Calu3 (cell line): ENCODE results near the gene COL15A1. TPM values are rescaled to one million over a fixed set of nuclear protein-coding genes. Genes with fewer than 3 reads are reported as not detected.

ENCODE experiments used
- BruUV-seq: library from RNA; stranded (reverse); fragments of 400-500 nt; replicated peaks from 2 replicates; lab custom pipeline; 2021; lab: Mats Ljungman, UMichigan
- CTCF ChIA-PET: fragments of 300-600 bp; sonication (Branson Sonifier 250); formaldehyde crosslinking; loops from one replicate; lab custom pipeline; 2022; ENCODE audit warnings: antibody characterized with exemption; lab: Charles Lee
- DNase-seq: peaks from one replicate; pipeline ENCODE4 v3.0.0; 2022
- H3K27ac Mint-ChIP-seq: one replicate; pipeline ENCODE4 v1.8.0; 2022; ENCODE audit warnings: mixed read lengths; ENCODE audit not compliant: unreplicated experiment
- H3K27me3 Mint-ChIP-seq: one replicate; pipeline ENCODE4 v1.8.0; 2022; ENCODE audit warnings: mixed read lengths; ENCODE audit not compliant: unreplicated experiment
- H3K36me3 Mint-ChIP-seq: one replicate; pipeline ENCODE4 v1.8.0; 2022; ENCODE audit warnings: mild to moderate bottlenecking, moderate library complexity, mixed read lengths; ENCODE audit not compliant: insufficient read depth, unreplicated experiment
- H3K4me1 Mint-ChIP-seq: one replicate; pipeline ENCODE4 v1.8.0; 2022; ENCODE audit warnings: mild to moderate bottlenecking, low read depth, mixed read lengths; ENCODE audit not compliant: unreplicated experiment
- H3K4me3 Mint-ChIP-seq: one replicate; pipeline ENCODE4 v1.8.0; 2022; ENCODE audit warnings: mild to moderate bottlenecking, low read depth, moderate library complexity, mixed read lengths; ENCODE audit not compliant: unreplicated experiment
- H3K9me3 Mint-ChIP-seq: one replicate; pipeline ENCODE4 v1.8.0; 2022; ENCODE audit warnings: low read depth, mixed read lengths; ENCODE audit not compliant: unreplicated experiment
- intact Hi-C: fragments of 100-400 bp; cut with micrococcal nuclease; formaldehyde crosslinking; loops from one replicate; pipeline ENCODE4 v1.10.0; 2022; ENCODE audit not compliant: unreplicated experiment
- total RNA-seq: library from RNA; stranded (reverse); gene quantifications from 2 replicates; pipeline ENCODE4 v1.2.3, GENCODE V29; 2022
- TF ChIP-seq, protein P1 (sequence below): fragments of 200-600 bp; IDR thresholded peaks from one replicate; pipeline ENCODE4 v1.8.0; 2022; ENCODE audit warnings: antibody characterized with exemption; ENCODE audit not compliant: unreplicated experiment

Gene COL15A1
- total RNA-seq, 1 experiment from 2014 or later: not detected

DNA sequence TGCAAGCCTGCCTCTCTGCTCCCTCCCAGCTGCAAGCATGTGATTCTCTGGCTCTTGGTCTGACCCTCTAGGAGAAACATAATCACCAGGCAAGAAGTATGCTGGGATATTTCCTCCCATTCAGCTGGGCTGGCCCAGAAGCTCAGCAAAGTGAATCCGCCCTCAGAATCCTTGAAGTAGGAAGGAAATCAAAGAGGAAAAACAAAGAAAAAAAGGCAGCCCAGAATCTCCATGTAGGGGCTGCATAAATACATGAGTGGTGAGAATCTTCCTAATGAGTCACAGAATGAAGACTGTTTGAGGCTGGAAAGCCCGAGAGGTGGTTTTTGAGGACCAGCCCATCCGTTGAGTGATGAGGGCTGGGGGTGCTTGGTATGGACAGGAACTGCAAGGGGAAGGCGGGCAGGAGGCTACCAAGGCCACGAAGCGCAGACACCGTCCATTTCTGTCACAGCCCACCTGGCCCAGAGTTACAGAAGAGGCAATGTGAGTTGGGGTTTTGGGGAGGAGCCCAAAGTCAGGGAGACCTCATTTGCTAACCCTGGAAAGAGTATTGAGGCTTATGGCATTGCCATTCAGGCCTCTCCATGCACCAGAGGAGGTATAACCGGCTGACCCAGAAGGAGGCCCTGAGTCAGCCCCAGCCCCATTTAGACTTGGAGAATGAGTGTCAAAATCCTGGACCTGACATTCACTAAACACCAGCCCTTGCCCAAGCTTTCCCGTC is 127.8 kb downstream of the COL15A1 start:
- Mint-ChIP-seq H3K27me3 (peaks cover 39% of the 10 kb centered on the region), H3K27ac (no peak overlapping the region), H3K4me1 (no peaks in the 10 kb centered on the region), H3K36me3 (no peaks in the 10 kb centered on the region), H3K9me3 (no peaks in the 10 kb centered on the region), H3K4me3 (no peak overlapping the region)
- CTCF ChIA-PET: no interaction called here
- no TSS peak for BruUV-seq
- TF ChIP-seq, protein P1, sequence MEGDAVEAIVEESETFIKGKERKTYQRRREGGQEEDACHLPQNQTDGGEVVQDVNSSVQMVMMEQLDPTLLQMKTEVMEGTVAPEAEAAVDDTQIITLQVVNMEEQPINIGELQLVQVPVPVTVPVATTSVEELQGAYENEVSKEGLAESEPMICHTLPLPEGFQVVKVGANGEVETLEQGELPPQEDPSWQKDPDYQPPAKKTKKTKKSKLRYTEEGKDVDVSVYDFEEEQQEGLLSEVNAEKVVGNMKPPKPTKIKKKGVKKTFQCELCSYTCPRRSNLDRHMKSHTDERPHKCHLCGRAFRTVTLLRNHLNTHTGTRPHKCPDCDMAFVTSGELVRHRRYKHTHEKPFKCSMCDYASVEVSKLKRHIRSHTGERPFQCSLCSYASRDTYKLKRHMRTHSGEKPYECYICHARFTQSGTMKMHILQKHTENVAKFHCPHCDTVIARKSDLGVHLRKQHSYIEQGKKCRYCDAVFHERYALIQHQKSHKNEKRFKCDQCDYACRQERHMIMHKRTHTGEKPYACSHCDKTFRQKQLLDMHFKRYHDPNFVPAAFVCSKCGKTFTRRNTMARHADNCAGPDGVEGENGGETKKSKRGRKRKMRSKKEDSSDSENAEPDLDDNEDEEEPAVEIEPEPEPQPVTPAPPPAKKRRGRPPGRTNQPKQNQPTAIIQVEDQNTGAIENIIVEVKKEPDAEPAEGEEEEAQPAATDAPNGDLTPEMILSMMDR: no peak
- DNase-seq: no peak
- intact Hi-C loops: no loop called here

DNA sequence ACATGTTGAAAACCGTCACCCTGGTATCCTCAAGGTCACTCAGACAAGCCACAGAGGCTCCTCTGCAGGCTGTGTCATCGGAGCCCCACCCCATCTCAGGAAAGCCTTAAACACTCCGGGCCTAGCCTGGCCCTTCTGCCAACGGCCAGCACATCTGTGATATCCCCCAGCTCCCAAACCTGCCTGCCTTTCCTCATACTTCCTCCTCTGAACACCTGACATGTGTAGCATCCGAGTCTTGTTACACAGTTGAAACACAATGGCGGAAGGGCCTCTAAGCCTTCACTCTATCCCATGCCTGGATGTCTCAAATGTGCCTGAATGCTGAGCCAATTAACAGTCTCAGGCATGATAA is 128.3 kb downstream of the COL15A1 start:
- CTCF ChIA-PET: no interaction called here
- no TSS peak for BruUV-seq
- TF ChIP-seq, protein P1: no peak
- no peak for DNase-seq
- Mint-ChIP-seq H3K4me1 (no peaks in the 10 kb centered on the region), H3K27me3 (peaks cover 43% of the 10 kb centered on the region), H3K36me3 (no peaks in the 10 kb centered on the region), H3K9me3 (no peaks in the 10 kb centered on the region), H3K4me3 (no peak overlapping the region), H3K27ac (no peak overlapping the region)
- intact Hi-C loops: no loop called here

DNA sequence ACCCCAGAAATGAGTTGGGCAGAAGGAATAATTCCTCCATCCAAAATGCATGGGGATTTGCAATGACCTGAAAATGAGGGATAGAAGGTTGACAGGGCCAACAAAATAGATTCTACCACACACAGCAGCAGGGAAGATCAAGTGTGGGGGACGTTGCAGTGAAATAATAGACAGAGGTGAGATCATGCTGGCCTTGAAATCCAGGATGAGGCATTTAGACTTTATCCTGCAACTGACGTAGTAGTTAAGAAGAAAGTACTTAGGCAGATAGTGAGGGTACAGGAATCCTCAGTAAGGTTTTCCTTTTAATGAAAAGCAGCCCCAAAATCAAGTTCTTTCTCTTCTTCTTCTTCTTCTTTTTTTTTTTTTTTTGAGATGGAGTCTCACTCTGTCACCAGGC is 129.6 kb downstream of the COL15A1 start:
- intact Hi-C loops: no loop called here
- CTCF ChIA-PET: no interaction called here
- H3K36me3 Mint-ChIP-seq: no peaks in the 10 kb centered on the region
- no TSS peak for BruUV-seq
- H3K4me1 Mint-ChIP-seq: no peaks in the 10 kb centered on the region
- peaks cover 52% of the 10 kb centered on the region for H3K27me3 Mint-ChIP-seq
- no peak for DNase-seq
- H3K9me3 Mint-ChIP-seq: no peaks in the 10 kb centered on the region
- TF ChIP-seq, protein P1: no peak
- H3K27ac Mint-ChIP-seq: no peak overlapping the region
- H3K4me3 Mint-ChIP-seq: no peak overlapping the region

DNA sequence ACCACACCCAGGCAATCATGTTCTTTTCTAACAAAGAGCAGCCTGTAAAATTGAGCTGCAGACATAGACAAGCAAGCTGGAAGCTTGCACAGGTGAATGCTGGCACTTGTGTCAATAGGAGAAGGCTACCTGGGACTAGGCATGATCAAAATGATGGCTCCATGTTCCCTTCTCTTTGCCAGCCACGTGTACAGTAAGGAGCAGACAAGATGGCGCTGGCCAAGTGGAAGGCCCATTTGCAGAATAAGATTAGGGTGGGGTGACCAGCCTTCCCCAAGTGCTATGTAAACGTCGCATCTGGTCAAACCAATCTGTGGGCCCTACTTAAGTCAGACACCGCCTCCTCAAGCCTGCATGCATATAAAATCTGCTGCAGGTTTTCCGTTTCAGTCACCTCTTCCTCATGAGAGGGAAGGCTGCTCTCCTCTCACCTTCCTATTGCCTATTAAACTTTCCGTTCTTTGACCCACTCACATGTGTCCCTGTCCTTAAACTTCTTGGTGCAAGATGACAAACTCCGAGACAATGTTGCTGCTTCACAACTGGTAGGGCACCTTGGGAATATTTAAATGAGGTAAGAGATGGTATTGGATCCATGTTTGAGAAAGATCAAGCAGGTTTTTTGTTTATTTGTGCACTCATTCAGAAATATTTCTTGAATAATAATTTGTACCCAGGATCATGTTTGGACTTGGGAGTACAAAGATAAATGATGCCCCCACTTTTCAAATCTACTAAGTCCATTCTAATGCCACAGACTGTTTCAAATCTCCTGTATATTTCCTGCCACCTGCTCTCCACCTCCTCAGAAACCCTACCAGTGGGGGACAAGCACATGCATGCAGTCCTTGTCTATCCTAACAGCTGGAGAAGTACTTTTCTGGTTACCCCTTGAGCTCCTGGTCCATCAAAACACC is 130.5 kb downstream of the COL15A1 start:
- DNase-seq: no peak
- peaks cover 61% of the 10 kb centered on the region for H3K27me3 Mint-ChIP-seq
- H3K4me3 Mint-ChIP-seq: no peak overlapping the region
- CTCF ChIA-PET: no interaction called here
- intact Hi-C loops: no loop called here
- H3K4me1 Mint-ChIP-seq: no peaks in the 10 kb centered on the region
- BruUV-seq: no TSS peak
- no peaks in the 10 kb centered on the region for H3K9me3 Mint-ChIP-seq
- no peak overlapping the region for H3K27ac Mint-ChIP-seq
- H3K36me3 Mint-ChIP-seq: no peaks in the 10 kb centered on the region
- TF ChIP-seq, protein P1: no peak
